BE2C (cell line): Measurements from ENCODE around the gene TBC1D22A.
A peak's percentile ranks its signal among the peaks of the same experiment; 100 is the strongest.

Experiments used
- DNase-seq: peaks from one replicate; pipeline ENCODE4 v3.0.0-alpha.2; 2020
- H3K27me3 ChIP-seq: fragments of 250-450 bp; sonication (Bioruptor Pico); 2 replicates; pipeline ENCODE4 v1.5.1; 2020; ENCODE audit warnings: mild to moderate bottlenecking
- H3K36me3 ChIP-seq: fragments of 250-450 bp; sonication (Bioruptor Pico); 2 replicates; pipeline ENCODE4 v1.5.1; 2020; ENCODE audit warnings: mild to moderate bottlenecking
- H3K4me1 ChIP-seq: fragments of 250-450 bp; sonication (Bioruptor Pico); 2 replicates; pipeline ENCODE4 v1.5.1; 2020
- H3K4me3 ChIP-seq: 2 replicates; pipeline ENCODE4 v1.5.1; 2011; ENCODE audit warnings: low read depth, low read length
- H3K9me3 ChIP-seq: fragments of 250-450 bp; sonication (Bioruptor Pico); 2 replicates; pipeline ENCODE4 v1.5.1; 2020
- CTCF ChIP-seq: IDR thresholded peaks from 2 replicates; pipeline ENCODE4 v1.5.1; 2012; ENCODE audit warnings: mild to moderate bottlenecking, low read depth, low read length

The TBC1D22A gene

GRCh38 chr22:46827136-46827780 lies 64.8 kb downstream of the TBC1D22A start:
- Histone ChIP-seq H3K4me1 (no peaks in the 10 kb centered on the region), H3K36me3 (peaks cover 4% of the 10 kb centered on the region; the same call in 1 of the 2 replicates), H3K4me3 (no peak overlapping the region), H3K27me3 (no peaks in the 10 kb centered on the region), H3K9me3 (no peaks in the 10 kb centered on the region)
- peak; percentile 19; the same call in 1 of the 2 replicates for TF ChIP-seq CTCF
- no peak for DNase-seq

GRCh38 chr22:46827781-46828180 lies 65.3 kb downstream of the TBC1D22A start:
- Histone ChIP-seq H3K36me3 (peaks cover 4% of the 10 kb centered on the region; the same call in 1 of the 2 replicates), H3K9me3 (no peaks in the 10 kb centered on the region), H3K4me1 (no peaks in the 10 kb centered on the region), H3K27me3 (no peaks in the 10 kb centered on the region), H3K4me3 (no peak overlapping the region)
- TF ChIP-seq CTCF = no peak
- no peak for DNase-seq

DNA sequence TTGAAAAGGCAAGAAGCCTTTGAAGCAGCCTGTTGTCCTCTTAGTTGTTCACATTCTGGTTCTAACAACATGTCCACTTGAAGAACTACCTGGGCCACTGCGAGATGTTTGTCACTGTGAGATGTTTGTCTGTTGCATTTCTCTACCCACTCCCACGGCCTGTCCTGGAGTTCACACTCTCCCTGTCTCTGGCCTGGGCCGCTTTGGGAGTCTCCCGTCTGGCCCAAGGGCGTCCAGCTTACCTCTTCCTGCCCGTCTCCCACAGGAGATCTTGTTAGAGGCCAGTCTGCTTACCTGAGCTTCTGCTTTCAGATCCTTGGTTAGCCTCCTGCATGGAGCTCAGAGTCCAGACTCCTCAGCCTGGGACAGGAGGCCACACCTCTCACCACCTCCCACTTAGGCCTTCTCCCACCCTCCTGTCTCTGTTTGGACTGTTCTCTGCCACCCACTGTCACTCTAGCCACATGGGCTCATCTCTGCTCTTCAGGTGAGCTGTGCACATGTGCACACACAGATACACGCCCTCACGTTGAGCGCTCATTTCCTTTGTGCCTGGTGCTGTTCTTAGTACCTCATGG lies 66.0 kb downstream of the TBC1D22A start:
- H3K36me3 ChIP-seq = peaks cover 4% of the 10 kb centered on the region; the same call in 1 of the 2 replicates
- H3K4me3 ChIP-seq = no peak overlapping the region
- no peak for DNase-seq
- no peaks in the 10 kb centered on the region for H3K9me3 ChIP-seq
- H3K27me3 ChIP-seq = no peaks in the 10 kb centered on the region
- TF ChIP-seq CTCF = no peak
- H3K4me1 ChIP-seq = no peaks in the 10 kb centered on the region

DNA sequence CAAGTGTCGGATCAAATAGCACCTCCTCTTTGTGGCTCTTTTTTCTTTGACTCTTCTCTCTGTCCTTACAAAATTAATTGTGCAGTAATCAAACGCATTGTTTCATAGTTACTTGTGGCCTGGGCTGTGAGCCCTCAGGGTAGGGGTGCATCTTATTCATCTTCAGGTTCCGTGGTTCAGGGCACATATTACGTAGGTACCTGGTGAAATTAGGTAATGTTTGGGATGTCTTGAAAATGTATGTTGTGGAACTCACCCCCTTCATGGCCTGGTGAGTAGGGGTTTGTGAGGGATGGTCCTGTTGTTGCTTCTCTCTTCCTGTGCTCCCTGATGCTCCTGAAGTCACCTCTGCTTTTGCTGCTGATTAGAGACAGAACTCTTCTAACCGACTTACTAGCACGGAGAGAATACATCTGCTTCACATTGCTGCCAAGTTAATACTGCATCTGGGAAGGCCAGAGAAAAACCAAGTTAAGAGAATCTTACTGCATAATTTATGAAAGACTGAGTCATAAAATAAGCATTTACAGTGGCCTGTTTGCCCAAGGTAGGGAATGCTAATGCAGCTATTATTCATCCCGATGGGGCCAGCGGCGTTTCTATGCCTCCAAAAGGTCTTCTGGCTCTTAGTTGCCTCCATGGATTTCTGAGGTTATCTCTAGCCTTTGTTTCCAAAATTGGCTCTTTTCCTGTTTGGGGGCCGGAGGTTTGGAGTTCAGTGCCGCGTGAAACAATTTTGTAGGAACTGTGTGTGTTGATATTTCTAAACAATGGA lies 66.9 kb downstream of the TBC1D22A start:
- Histone ChIP-seq H3K36me3 (peaks cover 4% of the 10 kb centered on the region; the same call in 1 of the 2 replicates), H3K4me1 (no peaks in the 10 kb centered on the region), H3K27me3 (no peaks in the 10 kb centered on the region), H3K9me3 (no peaks in the 10 kb centered on the region), H3K4me3 (no peak overlapping the region)
- DNase-seq = no peak
- TF ChIP-seq CTCF = no peak

GRCh38 chr22:46829941-46830715 lies 67.7 kb downstream of the TBC1D22A start:
- H3K4me3 ChIP-seq = no peak overlapping the region
- no peaks in the 10 kb centered on the region for H3K4me1 ChIP-seq
- no peaks in the 10 kb centered on the region; the same call in 1 of the 2 replicates for H3K9me3 ChIP-seq
- no peaks in the 10 kb centered on the region for H3K27me3 ChIP-seq
- DNase-seq = peak; percentile 40
- H3K36me3 ChIP-seq = peaks cover 4% of the 10 kb centered on the region; the same call in 1 of the 2 replicates
- no peak for TF ChIP-seq CTCF
